ENCODE measurements around the gene SEMA3D. TPM values are rescaled to one million over a fixed set of nuclear protein-coding genes. Genes with fewer than 3 reads are reported as not detected.

SEMA3D gene
- total and polyA plus RNA-seq, 2 of the 4 experiments (the other 2 are of a cell fraction) = 2.9 to 13.6 TPM

- Histone ChIP-seq H3K14ac (replicated peaks; ENCODE audit: low read depth, low read length) (no peak overlapping the region), H3K4me2 (ENCODE audit: low read depth, low read length) (no peak overlapping the region), H4K20me1 (ENCODE audit: insufficient read depth, low read length) (no peaks in the 10 kb centered on the region), H3K9me1 (ENCODE audit: insufficient read depth, low read length) (no peaks in the 10 kb centered on the region), H2BK120ac (ENCODE audit: low read depth, low read length) (no peak overlapping the region), H2BK20ac (ENCODE audit: low read depth, low read length) (no peak overlapping the region), H3K36me3 (ENCODE audit: control insufficient read depth, insufficient read depth, low read length) (no peaks in the 10 kb centered on the region), H2AK5ac (ENCODE audit: low read depth, low read length) (no peak overlapping the region), H2BK5ac (ENCODE audit: low read depth, low read length, poor library complexity, severe bottlenecking) (no peak overlapping the region), H2BK15ac (ENCODE audit: low read depth, low read length) (no peak overlapping the region), H3K27me3 (ENCODE audit: control insufficient read depth, insufficient read depth, low read length) (no peaks in the 10 kb centered on the region), H3K4ac (ENCODE audit: low read depth, low read length) (no peak overlapping the region), H3K18ac (ENCODE audit: low read depth, low read length) (no peak overlapping the region), H3K79me1 (ENCODE audit: low read depth in 1 of 2, low read length in 2 of 2) (no peaks in the 10 kb centered on the region), H4K91ac (ENCODE audit: insufficient read depth, low read depth, low read length) (no peak overlapping the region), H3K27ac (ENCODE audit: insufficient read depth, low read length) (no peak overlapping the region), H3K9me3 (ENCODE audit: control insufficient read depth, insufficient read depth, low read length) (no peaks in the 10 kb centered on the region), H3K4me3 (ENCODE audit: insufficient read depth, low read depth, low read length) (no peak overlapping the region), H3K4me1 (ENCODE audit: control insufficient read depth, insufficient read depth, low read length) (no peaks in the 10 kb centered on the region), H4K5ac (ENCODE audit: low read depth, low read length) (no peak overlapping the region), H4K8ac (ENCODE audit: low read depth in 2 of 2, low read length in 2 of 2) (no peak overlapping the region), H3K9ac (ENCODE audit: low read depth, low read length) (no peak overlapping the region), H3K56ac (ENCODE audit: extremely low read depth, insufficient read depth, low read length) (no peak overlapping the region), H2AFZ (replicated peaks; ENCODE audit: low read length, poor library complexity) (no peak overlapping the region), H3K23ac (ENCODE audit: low read depth, low read length) (no peak overlapping the region), H2AK9ac (replicated peaks; ENCODE audit: low read depth, low read length, poor library complexity) (no peak overlapping the region)
- in situ Hi-C loops (cut with MboI; ENCODE audit: low sequenced_read_pairs) (no loop called here), intact Hi-C loops (cut with micrococcal nuclease) (no loop called here), dilution Hi-C loops (cut with HindIII; ENCODE audit: low sequenced_read_pairs, unreplicated experiment) (no loop called here)
- BruUV-seq (replicated peaks) = no TSS peak
- TF ChIP-seq SMC3 (IDR thresholded peaks at IDR 0.05; ENCODE audit: low read depth, low read length) = no peak
- POLR2A ChIA-PET (ENCODE audit: unreplicated experiment) = no interaction called here
- ATAC-seq (ENCODE audit: low read depth) (no peak), DNase-seq (no peak)
- WGBS, 2 experiments (ENCODE audit: extremely low coverage in 2 of 2, insufficient read length in 1 of 2) = no CpG with 5 or more reads among the region's 5 CpGs
- CTCF ChIA-PET = no interaction called here
These were observed 233.6 kb downstream of the SEMA3D start for GRCh38 chr7:84953234-84953633.
